DMS79 treated with DMSO at 0.1 percent for 48 hours (cell line): ENCODE data around the gene KCNA1.
"Not testable (repeated sequence)": the region's sequence is repeated elsewhere in the genome, so short reads cannot be mapped to it uniquely, and the experiment has no call there.

Experiments
- DNase-seq: peaks from one replicate; lab custom pipeline; 2025; lab: John Stamatoyannopoulos, UW

The KCNA1 gene

GRCh38 chr12:4909734-4910501 is at the start of gene KCNA1:
KCNA1 (plus strand) TSS chr12:4909905; CDS start chr12:4911379, 1,474 bp downstream.
- DNase-seq, result peak; percentile 13

DNA sequence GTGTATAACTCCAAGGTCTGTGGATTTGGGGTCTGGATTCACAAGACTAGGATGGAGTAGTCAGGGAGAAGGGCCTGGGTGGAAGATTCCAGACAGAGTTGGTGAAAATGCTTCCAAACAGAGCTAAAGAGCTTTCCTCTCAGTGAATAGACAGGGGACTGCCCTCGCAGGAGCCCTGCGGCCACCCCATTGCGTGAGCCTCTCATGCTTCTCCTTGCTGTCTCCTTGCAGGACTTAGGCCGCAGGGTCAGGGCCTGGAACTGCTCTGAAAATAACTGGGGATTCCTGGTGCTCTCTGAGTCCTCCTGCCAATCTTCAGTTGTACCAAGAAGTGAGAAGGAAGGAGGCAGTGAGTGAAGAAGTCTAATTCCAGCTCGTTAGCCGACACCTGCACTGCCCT is 49.0 kb upstream of the KCNA1 start:
- no peak for DNase-seq

- DNase-seq, result no peak
These were observed 46.9 kb upstream of the KCNA1 start for GRCh38 chr12:4862809-4863208.

DNA sequence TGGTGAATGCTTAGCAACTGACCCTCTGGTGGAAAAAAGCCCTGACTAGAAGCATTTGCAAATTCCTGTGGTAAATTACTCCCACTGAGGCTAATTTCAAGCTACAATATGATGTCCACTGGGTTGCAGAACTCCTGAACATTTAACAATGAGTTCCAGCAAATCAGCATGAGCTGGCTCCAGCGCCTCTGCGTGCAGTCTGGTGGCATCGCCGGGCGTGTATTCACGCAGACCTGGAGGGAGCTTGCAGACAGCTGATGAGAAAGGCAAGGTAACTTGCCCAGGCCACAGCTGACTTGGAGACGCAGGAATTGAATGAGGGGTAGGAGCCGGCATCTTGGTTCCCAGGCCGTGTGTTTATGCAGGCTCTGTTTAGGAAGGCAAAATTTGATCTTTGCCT is 45.1 kb upstream of the KCNA1 start:
- DNase-seq, result no peak

- DNase-seq, result no peak
These were observed 44.5 kb upstream of the KCNA1 start for GRCh38 chr12:4865246-4865645.

DNA sequence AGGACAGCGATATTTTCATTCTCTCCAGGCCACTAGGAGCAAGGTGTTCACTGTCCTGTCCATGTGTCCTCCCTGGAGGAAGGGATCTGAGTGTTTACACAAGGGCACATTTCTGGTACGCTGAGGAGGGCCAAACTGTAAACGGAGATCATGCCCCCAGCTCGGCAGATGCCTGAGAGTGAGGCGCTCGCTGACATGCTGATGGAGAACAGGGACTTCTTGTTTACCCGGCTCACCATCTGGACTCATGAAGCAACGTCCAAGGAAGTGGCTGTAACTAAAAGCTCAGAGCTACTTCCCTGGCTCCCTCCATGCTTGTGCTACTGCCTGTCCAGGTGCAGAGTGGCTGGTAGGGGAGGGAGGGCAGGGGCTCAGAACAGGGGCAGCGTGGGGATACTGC is 43.4 kb upstream of the KCNA1 start:
- DNase-seq, result no peak

GRCh38 chr12:4867384-4867783 is 42.3 kb upstream of the KCNA1 start:
- no peak for DNase-seq

GRCh38 chr12:4870423-4870822 is 39.3 kb upstream of the KCNA1 start:
- DNase-seq, result no peak

- DNase-seq, result no peak
These were observed 38.2 kb upstream of the KCNA1 start for GRCh38 chr12:4871514-4871913.

DNA sequence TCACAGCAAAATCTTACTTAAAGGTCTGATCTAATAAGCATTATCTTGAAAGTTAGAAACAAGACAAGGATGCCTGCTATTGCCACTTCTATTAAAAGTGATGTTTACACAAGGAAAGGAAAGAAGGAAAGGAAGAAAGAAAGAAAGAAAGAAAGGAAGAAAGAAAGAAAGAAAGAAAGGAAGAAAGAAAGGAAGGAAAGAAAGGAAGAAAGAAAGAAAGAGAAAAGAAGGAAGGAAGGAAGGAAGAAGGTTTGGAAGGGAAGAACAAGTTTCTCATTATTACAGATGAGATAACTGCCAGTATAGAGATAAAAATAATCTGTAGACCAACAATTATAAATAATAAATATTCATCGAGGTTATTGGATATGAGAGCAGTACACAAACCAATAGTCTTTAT is 35.8 kb upstream of the KCNA1 start:
- no peak for DNase-seq

DNA sequence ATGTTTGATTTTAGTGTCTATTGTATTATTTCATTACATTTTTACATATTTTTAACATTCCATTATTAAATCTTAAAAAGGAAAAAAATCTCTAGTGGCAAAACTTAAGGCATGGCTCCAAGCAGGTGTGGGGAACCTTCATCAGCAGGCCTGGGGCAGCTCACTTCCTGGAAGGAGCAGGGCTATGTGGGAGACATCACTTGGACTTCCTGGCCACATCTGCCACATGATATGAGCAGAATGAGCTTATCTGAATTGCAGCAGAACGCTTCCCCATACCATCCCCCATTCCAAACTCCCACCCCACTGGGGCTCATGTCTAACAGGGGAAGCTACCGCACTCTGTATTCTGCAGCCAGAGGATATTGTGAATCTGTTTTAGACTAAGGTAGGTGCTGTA is 35.0 kb upstream of the KCNA1 start:
- no peak for DNase-seq

DNA sequence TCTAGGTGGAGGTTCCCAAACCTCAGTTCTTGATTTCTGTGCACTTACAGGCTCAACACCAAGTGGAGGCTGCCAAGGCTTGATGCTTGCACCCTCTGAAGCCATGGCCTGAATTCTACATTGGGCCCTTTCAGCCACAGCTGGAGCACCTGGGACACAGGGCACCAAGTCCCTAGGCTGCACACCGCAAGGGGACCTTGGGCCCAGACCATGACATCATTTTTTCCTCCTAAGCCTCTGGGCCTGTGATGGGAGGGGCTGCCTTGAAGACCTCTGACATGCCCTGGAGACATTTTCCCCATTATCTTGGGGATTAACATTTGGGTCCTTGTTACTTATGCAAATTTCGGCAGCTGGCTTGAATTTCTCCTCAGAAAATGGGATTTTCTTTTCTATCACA is 30.2 kb upstream of the KCNA1 start:
- not testable (repeated sequence) for DNase-seq

- DNase-seq, result no peak
These were observed 28.2 kb upstream of the KCNA1 start for GRCh38 chr12:4881266-4882064.

- no peak for DNase-seq
These were observed 17.8 kb upstream of the KCNA1 start for GRCh38 chr12:4891866-4892265.

- no peak for DNase-seq
These were observed 17.3 kb upstream of the KCNA1 start for GRCh38 chr12:4892418-4892817.

DNA sequence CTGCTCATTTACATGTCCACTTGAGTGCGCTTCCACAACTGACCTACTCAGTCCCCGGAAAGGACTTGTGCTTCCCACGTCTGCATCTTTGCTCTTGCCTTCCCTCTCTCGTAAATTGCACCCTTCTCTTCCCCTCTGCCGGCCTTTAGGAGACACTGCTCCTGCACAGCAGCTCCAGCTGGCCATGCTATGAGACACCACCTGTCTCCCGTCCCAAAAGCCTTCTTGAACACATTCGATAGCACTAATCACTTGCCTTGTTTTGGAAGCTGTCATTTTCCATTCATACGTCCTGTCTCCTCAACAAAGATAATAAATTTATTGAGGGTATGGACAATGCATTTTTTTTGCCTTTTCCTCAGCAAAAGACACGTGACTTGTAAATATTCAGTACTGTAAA is 15.7 kb upstream of the KCNA1 start:
- no peak for DNase-seq

GRCh38 chr12:4899364-4899763 is 10.3 kb upstream of the KCNA1 start:
- DNase-seq, result no peak

- no peak for DNase-seq
These were observed 9.4 kb upstream of the KCNA1 start for GRCh38 chr12:4900327-4900726.

- no peak for DNase-seq
These were observed 4.4 kb upstream of the KCNA1 start for GRCh38 chr12:4905316-4905715.

GRCh38 chr12:4908684-4909409 is 858 bp upstream of the KCNA1 start:
- DNase-seq, result peak; percentile 7

GRCh38 chr12:4909410-4909733 is 333 bp upstream of the KCNA1 start:
- no peak for DNase-seq

DNA sequence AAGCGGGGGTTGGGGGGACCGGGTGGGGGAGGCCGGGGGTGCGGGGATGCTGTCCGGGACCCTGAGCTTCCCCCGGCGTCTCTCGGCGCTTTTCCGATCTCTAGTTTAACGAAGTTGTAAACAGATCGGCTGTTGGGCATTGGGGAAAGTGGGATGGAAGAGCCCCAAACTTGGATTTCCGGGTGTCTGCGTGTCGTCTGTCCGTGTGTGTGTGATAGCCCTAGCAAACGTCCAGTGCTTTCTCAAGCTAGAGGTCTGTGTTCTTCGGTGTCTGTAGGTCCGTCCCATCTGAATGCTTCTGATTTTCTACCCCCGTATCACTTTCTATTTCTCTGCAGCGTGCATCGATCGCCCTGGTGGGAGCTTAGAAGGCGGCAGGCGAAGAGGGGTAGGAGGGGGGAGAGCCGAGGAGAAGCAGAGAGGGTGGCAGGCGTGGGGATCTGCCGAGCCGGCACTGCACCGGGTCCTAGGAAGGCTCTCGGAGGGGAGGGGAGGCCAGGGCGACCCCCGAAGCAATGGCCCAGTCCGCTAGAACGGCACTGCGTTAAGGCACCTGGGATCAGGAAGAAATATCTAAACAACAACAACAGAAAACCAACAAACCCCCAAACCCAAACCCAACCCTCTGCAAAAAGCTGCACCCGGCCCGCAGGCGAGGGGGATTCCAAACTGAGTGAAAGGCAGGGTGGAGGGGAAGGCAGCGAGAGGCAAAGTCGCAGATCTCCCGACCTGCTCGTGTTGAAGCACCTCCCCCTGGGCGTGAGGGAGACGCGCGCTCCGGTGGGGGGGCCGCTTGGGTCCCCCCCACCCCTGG is 1.0 kb downstream of the KCNA1 start:
- DNase-seq, result no peak
